ENCODE measurements around the gene HTRA2.

DNA sequence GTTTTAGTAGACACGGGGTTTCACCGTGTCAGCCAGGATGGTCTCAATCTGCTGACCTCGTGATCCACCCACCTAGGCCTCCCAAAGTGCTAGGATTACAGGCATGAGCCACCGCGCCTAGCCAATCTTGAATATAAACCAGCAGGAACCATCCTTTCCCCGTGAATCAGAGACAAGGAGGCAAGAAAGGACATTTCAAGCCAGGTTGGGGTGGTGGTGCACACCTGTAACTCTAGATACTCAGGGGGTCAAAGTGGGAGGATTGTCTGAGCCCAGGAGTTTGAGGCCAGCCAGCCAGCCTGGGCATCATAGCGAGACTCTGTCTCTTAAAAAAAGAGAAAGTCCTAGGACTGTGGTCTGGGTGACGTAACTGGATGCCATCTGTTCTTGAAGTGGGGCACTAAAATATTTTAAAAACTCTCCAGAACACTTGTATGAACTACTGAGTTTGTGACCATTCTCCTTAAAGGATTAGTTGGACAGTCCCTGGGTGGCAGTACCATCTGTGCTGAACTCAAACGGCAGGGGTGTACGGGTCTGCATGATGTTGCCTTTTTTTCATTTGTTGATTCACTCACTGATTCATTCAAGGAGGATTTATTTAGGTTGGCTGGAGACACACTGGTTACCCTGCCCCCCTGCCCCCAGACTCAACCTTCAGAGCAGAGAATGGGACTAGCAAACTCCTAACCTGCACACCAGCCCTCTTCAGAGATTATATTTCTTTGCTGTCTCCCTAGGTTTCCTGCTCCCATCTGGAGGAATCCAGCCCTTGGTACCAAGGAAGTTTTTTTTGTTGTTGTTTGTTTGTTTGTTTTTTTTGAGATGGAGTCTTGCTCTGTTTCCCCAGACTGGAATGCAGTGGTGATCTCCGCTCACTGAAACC lies 18.4 kb upstream of the HTRA2 start:
- TF ChIP-seq, protein P1, sequence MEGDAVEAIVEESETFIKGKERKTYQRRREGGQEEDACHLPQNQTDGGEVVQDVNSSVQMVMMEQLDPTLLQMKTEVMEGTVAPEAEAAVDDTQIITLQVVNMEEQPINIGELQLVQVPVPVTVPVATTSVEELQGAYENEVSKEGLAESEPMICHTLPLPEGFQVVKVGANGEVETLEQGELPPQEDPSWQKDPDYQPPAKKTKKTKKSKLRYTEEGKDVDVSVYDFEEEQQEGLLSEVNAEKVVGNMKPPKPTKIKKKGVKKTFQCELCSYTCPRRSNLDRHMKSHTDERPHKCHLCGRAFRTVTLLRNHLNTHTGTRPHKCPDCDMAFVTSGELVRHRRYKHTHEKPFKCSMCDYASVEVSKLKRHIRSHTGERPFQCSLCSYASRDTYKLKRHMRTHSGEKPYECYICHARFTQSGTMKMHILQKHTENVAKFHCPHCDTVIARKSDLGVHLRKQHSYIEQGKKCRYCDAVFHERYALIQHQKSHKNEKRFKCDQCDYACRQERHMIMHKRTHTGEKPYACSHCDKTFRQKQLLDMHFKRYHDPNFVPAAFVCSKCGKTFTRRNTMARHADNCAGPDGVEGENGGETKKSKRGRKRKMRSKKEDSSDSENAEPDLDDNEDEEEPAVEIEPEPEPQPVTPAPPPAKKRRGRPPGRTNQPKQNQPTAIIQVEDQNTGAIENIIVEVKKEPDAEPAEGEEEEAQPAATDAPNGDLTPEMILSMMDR (IDR thresholded peaks at IDR 0.05) = no peak
- no peak for TF ChIP-seq POLR2AphosphoS5 (IDR thresholded peaks at IDR 0.05)
- no peak for TF ChIP-seq POLR2A (IDR thresholded peaks at IDR 0.05)

Data from transverse colon (tissue), 4 donors.